IMR-90 (cell line): ENCODE measurements around the gene CPNE9. TPM values are rescaled to one million over a fixed set of nuclear protein-coding genes. Genes with fewer than 3 reads are reported as not detected.

Experiments
- ATAC-seq: fragments of 200-7000 bp; cut with Tn5 transposase; 2 replicates; pipeline ENCODE4 v1.9.1; 2020; ENCODE audit warnings: low read depth, mild to moderate bottlenecking, moderate library complexity
- BruUV-seq: library from RNA; stranded (reverse); fragments of 400-500 nt; replicated peaks from 2 replicates; lab custom pipeline; 2021; lab: Mats Ljungman, UMichigan
- CTCF ChIA-PET: fragments of 300-600 bp; formaldehyde crosslinking; extraction: SDS; loops from one replicate; lab custom pipeline; 2021; ENCODE audit warnings: antibody characterized with exemption; lab: Yijun Ruan, JAX
- POLR2A ChIA-PET: fragments of 300-600 bp; sonication (Branson Sonifier 250); formaldehyde crosslinking; loops from one replicate; lab custom pipeline; 2022; ENCODE audit warnings: antibody characterized with exemption; ENCODE audit not compliant: unreplicated experiment; lab: Charles Lee
- DNase-seq: peaks from one replicate; pipeline ENCODE4 v3.0.0; 2013
- H2AFZ ChIP-seq: replicated peaks from 2 replicates; pipeline ENCODE3; 2013; ENCODE audit warnings: low read length, mild to moderate bottlenecking; ENCODE audit not compliant: poor library complexity
- H2AK5ac ChIP-seq: 2 replicates; pipeline ENCODE4 v1.6.1; 2013; ENCODE audit warnings: low read depth, low read length, inconsistent platforms
- H2AK9ac ChIP-seq: replicated peaks from 2 replicates; pipeline ENCODE3; 2013; ENCODE audit warnings: mild to moderate bottlenecking, low read depth, low read length, moderate library complexity; ENCODE audit not compliant: poor library complexity
- H2BK120ac ChIP-seq: 2 replicates; pipeline ENCODE4 v1.6.1; 2013; ENCODE audit warnings: low read depth, low read length, inconsistent platforms
- H2BK15ac ChIP-seq: 3 replicates; pipeline ENCODE4 v1.6.1; 2013; ENCODE audit warnings: low read depth, low read length, inconsistent platforms
- H2BK20ac ChIP-seq: 2 replicates; pipeline ENCODE4 v1.6.1; 2013; ENCODE audit warnings: low read depth, mild to moderate bottlenecking, inconsistent platforms, low read length, moderate library complexity
- H2BK5ac ChIP-seq: 2 replicates; pipeline ENCODE4 v1.6.1; 2013; ENCODE audit warnings: mild to moderate bottlenecking, low read depth, low read length, inconsistent platforms; ENCODE audit not compliant: poor library complexity, severe bottlenecking
- H3K14ac ChIP-seq: replicated peaks from 2 replicates; pipeline ENCODE4 v1.6.1; 2013; ENCODE audit warnings: low read depth, low read length, inconsistent platforms
- H3K18ac ChIP-seq: 2 replicates; pipeline ENCODE4 v1.6.1; 2013; ENCODE audit warnings: low read depth, low read length, control low read depth
- H3K23ac ChIP-seq: 2 replicates; pipeline ENCODE4 v1.6.1; 2013; ENCODE audit warnings: low read depth, low read length, inconsistent platforms
- H3K27ac ChIP-seq: 2 replicates; pipeline ENCODE4 v1.5.1; 2013; ENCODE audit warnings: mild to moderate bottlenecking, control low read depth, low read length; ENCODE audit not compliant: insufficient read depth
- H3K27me3 ChIP-seq: 2 replicates; pipeline ENCODE4 v1.6.1; 2013; ENCODE audit warnings: low read length; ENCODE audit not compliant: control insufficient read depth, insufficient read depth
- H3K36me3 ChIP-seq: 2 replicates; pipeline ENCODE4 v1.6.1; 2013; ENCODE audit warnings: low read length, mixed read lengths; ENCODE audit not compliant: control insufficient read depth, insufficient read depth
- H3K4ac ChIP-seq: 2 replicates; pipeline ENCODE4 v1.6.1; 2013; ENCODE audit warnings: low read depth, low read length, inconsistent platforms
- H3K4me1 ChIP-seq: 2 replicates; pipeline ENCODE4 v1.6.1; 2013; ENCODE audit warnings: low read length, mixed read lengths; ENCODE audit not compliant: control insufficient read depth, insufficient read depth
- H3K4me2 ChIP-seq: 2 replicates; pipeline ENCODE4 v1.6.1; 2013; ENCODE audit warnings: low read depth, mild to moderate bottlenecking, control low read depth, low read length, moderate library complexity
- H3K4me3 ChIP-seq: 2 replicates; pipeline ENCODE4 v1.5.1; 2013; ENCODE audit warnings: low read depth, mild to moderate bottlenecking, control low read depth, low read length, moderate library complexity; ENCODE audit not compliant: insufficient read depth
- H3K56ac ChIP-seq: 2 replicates; pipeline ENCODE4 v1.6.1; 2013; ENCODE audit warnings: low read length, inconsistent platforms; ENCODE audit not compliant: insufficient read depth; ENCODE audit errors: extremely low read depth
- H3K79me1 ChIP-seq, 2 experiments: 2 replicates each; pipeline ENCODE4 v1.6.1; 2013; ENCODE audit warnings: low read length in 2 of 2, inconsistent platforms in 1 of 2, low read depth in 1 of 2
- H3K9ac ChIP-seq: 2 replicates; pipeline ENCODE4 v1.6.1; 2013; ENCODE audit warnings: low read depth, low read length, control low read depth
- H3K9me1 ChIP-seq: 2 replicates; pipeline ENCODE4 v1.6.1; 2013; ENCODE audit warnings: low read length, inconsistent platforms; ENCODE audit not compliant: insufficient read depth
- H3K9me3 ChIP-seq: 2 replicates; pipeline ENCODE4 v1.6.1; 2013; ENCODE audit warnings: low read length; ENCODE audit not compliant: control insufficient read depth, insufficient read depth
- H4K20me1 ChIP-seq: 2 replicates; pipeline ENCODE4 v1.6.1; 2013; ENCODE audit warnings: low read length, inconsistent platforms; ENCODE audit not compliant: insufficient read depth
- H4K5ac ChIP-seq: 2 replicates; pipeline ENCODE4 v1.6.1; 2013; ENCODE audit warnings: mild to moderate bottlenecking, low read depth, low read length, control low read depth
- H4K8ac ChIP-seq, 2 experiments: 2 replicates each; pipeline ENCODE4 v1.6.1; 2013; ENCODE audit warnings: low read depth in 2 of 2, low read length in 2 of 2, control low read depth in 1 of 2, inconsistent platforms in 1 of 2
- H4K91ac ChIP-seq: 2 replicates; pipeline ENCODE4 v1.6.1; 2013; ENCODE audit warnings: low read depth, low read length, inconsistent platforms; ENCODE audit not compliant: insufficient read depth
- CEBPB ChIP-seq: IDR thresholded peaks from 2 replicates; pipeline ENCODE4 v1.6.1; 2012; ENCODE audit warnings: low read depth, low read length, improper control_type of control experiment
- MXI1 ChIP-seq: IDR thresholded peaks from 2 replicates; pipeline ENCODE4 v1.6.1; 2012; ENCODE audit warnings: low read depth, mild to moderate bottlenecking, low read length, moderate library complexity, borderline replicate concordance
- POLR2A ChIP-seq: IDR thresholded peaks from 2 replicates; pipeline ENCODE4 v1.6.1; 2012; ENCODE audit warnings: mild to moderate bottlenecking, low read depth, low read length
- RFX5 ChIP-seq: IDR thresholded peaks from 2 replicates; pipeline ENCODE4 v1.8.0; 2012; ENCODE audit warnings: low read depth, mild to moderate bottlenecking, low read length, moderate library complexity
- SMC3 ChIP-seq: fragments of 150-350 bp; IDR thresholded peaks from 2 replicates; pipeline ENCODE4 v1.6.1; 2016; ENCODE audit warnings: low read depth, mild to moderate bottlenecking, antibody characterized with exemption, low read length, moderate library complexity
- USF2 ChIP-seq: fragments of 150-350 bp; IDR thresholded peaks from 2 replicates; pipeline ENCODE4 v1.6.1; 2017; ENCODE audit warnings: mild to moderate bottlenecking, antibody characterized with exemption, low read length, low read depth
- WGBS, 2 experiments: methylation state at CpG; one replicate each; pipeline versions ENCODE4 v1.1.5 to v1.1.7; 2013; ENCODE audit warnings: missing lambda C conversion rate in 2 of 2; ENCODE audit not compliant: insufficient read length in 1 of 2; ENCODE audit errors: extremely low coverage in 2 of 2; 5-methylcytosine and 5-hydroxymethylcytosine counted together
- dilution Hi-C: fragments of 300-500 bp; cut with HindIII; formaldehyde crosslinking; loops from one replicate; pipeline ENCODE4 v1.14.3; 2018; ENCODE audit warnings: low sequenced_read_pairs; ENCODE audit not compliant: unreplicated experiment
- in situ Hi-C: fragments of 300-500 bp; cut with MboI; formaldehyde crosslinking; loops from 3 replicates; pipeline ENCODE4 v1.14.3; 2019; ENCODE audit warnings: low sequenced_read_pairs, inconsistent platforms, mixed read lengths
- intact Hi-C: fragments of 100-400 bp; cut with micrococcal nuclease; formaldehyde crosslinking; loops from 2 replicates; pipeline ENCODE4 v1.10.0; 2022
- polyA plus RNA-seq, 3 experiments: library from polyadenylated mRNA; depleted of rRNA; stranded (reverse); fragments of >200 nt; gene quantifications; 2 replicates each; pipeline ENCODE4 v1.2.3, GENCODE V29; 2012; ENCODE audit warnings: low replicate concordance in 1 of 3
- total RNA-seq: library from RNA; depleted of rRNA; stranded (reverse); fragments of >200 nt; gene quantifications from 2 replicates; pipeline ENCODE4 v1.2.3, GENCODE V29; 2012

CPNE9 gene
- total and polyA plus RNA-seq, 2 of the 4 experiments (the other 2 are of a cell fraction): not detected

- ATAC-seq: no peak
- no peaks in the 10 kb centered on the region for H3K27me3 ChIP-seq
- H3K4ac ChIP-seq: no peak overlapping the region
- no peak overlapping the region for H3K27ac ChIP-seq
- in situ Hi-C loops: no loop called here
- no peak for DNase-seq
- no peaks in the 10 kb centered on the region for H3K9me3 ChIP-seq
- H3K56ac ChIP-seq: no peak overlapping the region
- no peak overlapping the region for H4K5ac ChIP-seq
- TF ChIP-seq CEBPB (no peak), USF2 (no peak), POLR2A (no peak), RFX5 (no peak), MXI1 (no peak), SMC3 (no peak)
- no peak overlapping the region for H3K4me3 ChIP-seq
- H3K14ac ChIP-seq: no peak overlapping the region
- no peak overlapping the region for H3K23ac ChIP-seq
- no peak overlapping the region for H3K18ac ChIP-seq
- H2BK15ac ChIP-seq: no peak overlapping the region
- H3K36me3 ChIP-seq: peaks cover 76% of the 10 kb centered on the region
- H2BK20ac ChIP-seq: no peak overlapping the region
- no peak overlapping the region for H2AK9ac ChIP-seq
- no peaks in the 10 kb centered on the region for H3K79me1 ChIP-seq
- WGBS, 2 experiments: no CpG with 5 or more reads among the region's 6 CpGs
- no peak overlapping the region for H2BK120ac ChIP-seq
- H2AFZ ChIP-seq: no peak overlapping the region
- no peak overlapping the region for H3K9ac ChIP-seq
- dilution Hi-C loops: no loop called here
- ChIA-PET POLR2A (no interaction called here), CTCF (no interaction called here)
- H2BK5ac ChIP-seq: no peak overlapping the region
- H3K4me1 ChIP-seq: no peaks in the 10 kb centered on the region
- no peak overlapping the region for H3K4me2 ChIP-seq
- intact Hi-C loops: no loop called here
- no TSS peak for BruUV-seq
- H4K8ac ChIP-seq: no peak overlapping the region
- H2AK5ac ChIP-seq: no peak overlapping the region
- H4K20me1 ChIP-seq: no peaks in the 10 kb centered on the region
- no peaks in the 10 kb centered on the region; the same call in 1 of the 2 replicates for H3K9me1 ChIP-seq
- H4K91ac ChIP-seq: no peak overlapping the region
These were observed 21.5 kb upstream of the CPNE9 start for GRCh38 chr3:9682096-9682495.
